Esophagus muscularis mucosa (tissue), 4 donors: ENCODE measurements around the gene UBAC2. TPM values are rescaled to one million over a fixed set of nuclear protein-coding genes. Genes with fewer than 3 reads are reported as not detected.

Experiments used
- DNase-seq: peaks from one replicate; pipeline ENCODE4 v3.0.0-alpha.2; 2017; ENCODE audit errors: extremely low spot score
- H3K27ac ChIP-seq, 4 donors: fragments of 200-600 bp; sonication (generic); replicated peaks in 1 of 4; 1 replicate in 3 of 4; 2 replicates in 1 of 4; pipeline ENCODE4 v1.5.1; 2016 to 2019; ENCODE audit warnings: mild to moderate bottlenecking in 1 of 4
- H3K27me3 ChIP-seq, 4 donors: fragments of 200-600 bp; sonication (generic); one replicate each; pipeline versions ENCODE4 v1.5.1 to v1.6.0; 2016 to 2019
- H3K36me3 ChIP-seq, 4 donors: fragments of 200-600 bp; sonication (generic); one replicate each; pipeline ENCODE4 v1.5.1; 2016 to 2019
- H3K4me1 ChIP-seq, 4 donors: fragments of 200-600 bp; sonication (generic); one replicate each; pipeline ENCODE4 v1.5.1; 2016 to 2019
- H3K4me3 ChIP-seq, 4 donors: fragments of 200-600 bp; sonication (generic); 1 replicate in 2 of 4; 2 replicates in 2 of 4; pipeline ENCODE4 v1.5.1; 2016 to 2019; ENCODE audit warnings: mild to moderate bottlenecking in 4 of 4, moderate library complexity in 1 of 4
- H3K9me3 ChIP-seq, 4 donors: fragments of 200-600 bp; sonication (generic); 1 replicate in 3 of 4; 2 replicates in 1 of 4; pipeline ENCODE4 v1.5.1; 2016 to 2019
- EP300 ChIP-seq: sonication (generic); formaldehyde crosslinking; IDR thresholded peaks from one replicate; pipeline ENCODE4 v1.6.1; 2017; ENCODE audit warnings: antibody characterized with exemption
- POLR2A ChIP-seq: fragments of 450-650 bp; IDR thresholded peaks from one replicate; pipeline ENCODE4 v1.6.1; 2017; ENCODE audit warnings: antibody characterized with exemption, moderate library complexity, mild to moderate bottlenecking, low read depth
- POLR2AphosphoS5 ChIP-seq, 2 donors: sonication (generic); formaldehyde crosslinking; IDR thresholded peaks; one replicate each; pipeline ENCODE4 v1.6.1; 2017; ENCODE audit warnings: antibody characterized with exemption in 2 of 2
- WGBS: methylation state at CpG from one replicate; pipeline ENCODE4 v1.1.5; 2018; 5-methylcytosine and 5-hydroxymethylcytosine counted together
- intact Hi-C: fragments of 100-400 bp; cut with DNase I; formaldehyde crosslinking; loops from one replicate; pipeline ENCODE4 v1.15.1; 2023
- total RNA-seq, 4 donors: library from RNA; depleted of rRNA; stranded (reverse); fragments of >200 nt; gene quantifications; one replicate each; pipeline versions ENCODE4 v1.1.0 to v1.2.1, GENCODE V29; 2016
- TF ChIP-seq, protein P1 (sequence below), 3 experiments: fragments of 200-600 bp in 2 of 3; fragments of 450-650 bp in 1 of 3; sonication (generic) in 2 of 3; IDR thresholded peaks; one replicate each; pipeline ENCODE4 v1.5.1; 2017 to 2019; ENCODE audit warnings: antibody characterized with exemption in 3 of 3, mild to moderate bottlenecking in 2 of 3, moderate library complexity in 1 of 3

The UBAC2 gene
- total RNA-seq, 4 donors from 2014 or later, result 42.6 to 62.1 (median 50.9) TPM

DNA sequence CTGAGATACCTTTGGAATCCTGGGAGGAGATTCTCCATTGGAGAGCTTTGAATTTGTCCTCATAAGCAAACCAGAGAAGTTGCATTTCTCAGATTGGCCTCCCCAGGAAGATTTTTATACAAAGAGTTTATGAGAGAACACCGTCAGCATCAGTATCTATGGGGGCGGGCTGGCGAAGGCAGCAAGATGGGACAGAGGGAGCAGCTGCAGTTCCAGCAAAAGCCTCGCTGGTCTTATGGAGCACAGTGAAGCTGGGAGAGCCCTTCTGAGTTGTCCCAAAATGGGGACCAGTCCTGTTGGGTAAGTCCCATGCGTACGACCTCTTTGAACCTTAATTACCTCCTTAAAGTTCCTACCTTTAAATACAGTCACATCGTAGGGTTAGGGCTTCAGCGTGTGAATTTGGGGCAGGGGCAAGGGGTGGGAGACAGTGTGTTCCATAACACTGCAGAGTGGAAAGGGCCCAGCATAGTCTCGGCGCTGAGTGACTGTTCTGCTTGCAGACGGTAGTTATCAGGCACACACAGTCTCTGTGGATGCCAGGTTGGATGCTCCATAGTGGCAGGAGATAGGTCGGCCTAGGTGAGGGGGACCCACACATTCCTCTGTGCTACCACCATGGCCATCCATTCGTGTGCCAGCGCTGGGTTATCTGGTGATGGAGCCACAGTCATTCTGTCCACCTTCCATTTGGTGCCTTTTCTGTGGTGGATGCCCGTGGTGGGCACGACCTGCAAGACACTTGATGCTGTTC lies 141.5 kb downstream of the UBAC2 start:
- no peak for DNase-seq
- no peaks in the 10 kb centered on the region for H3K9me3 ChIP-seq
- intact Hi-C loops, result no loop called here
- no peaks in the 10 kb centered on the region for H3K27me3 ChIP-seq
- TF ChIP-seq, protein P1, sequence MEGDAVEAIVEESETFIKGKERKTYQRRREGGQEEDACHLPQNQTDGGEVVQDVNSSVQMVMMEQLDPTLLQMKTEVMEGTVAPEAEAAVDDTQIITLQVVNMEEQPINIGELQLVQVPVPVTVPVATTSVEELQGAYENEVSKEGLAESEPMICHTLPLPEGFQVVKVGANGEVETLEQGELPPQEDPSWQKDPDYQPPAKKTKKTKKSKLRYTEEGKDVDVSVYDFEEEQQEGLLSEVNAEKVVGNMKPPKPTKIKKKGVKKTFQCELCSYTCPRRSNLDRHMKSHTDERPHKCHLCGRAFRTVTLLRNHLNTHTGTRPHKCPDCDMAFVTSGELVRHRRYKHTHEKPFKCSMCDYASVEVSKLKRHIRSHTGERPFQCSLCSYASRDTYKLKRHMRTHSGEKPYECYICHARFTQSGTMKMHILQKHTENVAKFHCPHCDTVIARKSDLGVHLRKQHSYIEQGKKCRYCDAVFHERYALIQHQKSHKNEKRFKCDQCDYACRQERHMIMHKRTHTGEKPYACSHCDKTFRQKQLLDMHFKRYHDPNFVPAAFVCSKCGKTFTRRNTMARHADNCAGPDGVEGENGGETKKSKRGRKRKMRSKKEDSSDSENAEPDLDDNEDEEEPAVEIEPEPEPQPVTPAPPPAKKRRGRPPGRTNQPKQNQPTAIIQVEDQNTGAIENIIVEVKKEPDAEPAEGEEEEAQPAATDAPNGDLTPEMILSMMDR (IDR thresholded peaks at IDR 0.05), result no peak
- TF ChIP-seq POLR2AphosphoS5 (IDR thresholded peaks at IDR 0.05) (no peak), POLR2A (no peak), EP300 (no peak)
- H3K27ac ChIP-seq, result no peak overlapping the region
- 93% methylated on average over 11 of the region's 16 CpGs for WGBS
- no peaks in the 10 kb centered on the region for H3K4me1 ChIP-seq
- H3K36me3 ChIP-seq, result peaks cover 0 to 63% (median 53%) of the 10 kb centered on the region in 4 donors
- H3K4me3 ChIP-seq, result no peak overlapping the region

GRCh38 chr13:99342723-99343315 lies 142.2 kb downstream of the UBAC2 start:
- Histone ChIP-seq H3K27ac (no peak overlapping the region), H3K9me3 (no peaks in the 10 kb centered on the region), H3K36me3 (peaks cover 0 to 70% (median 57%) of the 10 kb centered on the region in 4 donors), H3K4me1 (no peaks in the 10 kb centered on the region), H3K27me3 (no peaks in the 10 kb centered on the region), H3K4me3 (no peak overlapping the region)
- peak; percentile 78 for DNase-seq
- intact Hi-C loops, result no loop called here
- 63% methylated on average over 3 of the region's 10 CpGs for WGBS
- TF ChIP-seq EP300 (no peak), POLR2A (no peak), POLR2AphosphoS5 (IDR thresholded peaks at IDR 0.05) (no peak)
- TF ChIP-seq, protein P1 (IDR thresholded peaks at IDR 0.05), result no peak

DNA sequence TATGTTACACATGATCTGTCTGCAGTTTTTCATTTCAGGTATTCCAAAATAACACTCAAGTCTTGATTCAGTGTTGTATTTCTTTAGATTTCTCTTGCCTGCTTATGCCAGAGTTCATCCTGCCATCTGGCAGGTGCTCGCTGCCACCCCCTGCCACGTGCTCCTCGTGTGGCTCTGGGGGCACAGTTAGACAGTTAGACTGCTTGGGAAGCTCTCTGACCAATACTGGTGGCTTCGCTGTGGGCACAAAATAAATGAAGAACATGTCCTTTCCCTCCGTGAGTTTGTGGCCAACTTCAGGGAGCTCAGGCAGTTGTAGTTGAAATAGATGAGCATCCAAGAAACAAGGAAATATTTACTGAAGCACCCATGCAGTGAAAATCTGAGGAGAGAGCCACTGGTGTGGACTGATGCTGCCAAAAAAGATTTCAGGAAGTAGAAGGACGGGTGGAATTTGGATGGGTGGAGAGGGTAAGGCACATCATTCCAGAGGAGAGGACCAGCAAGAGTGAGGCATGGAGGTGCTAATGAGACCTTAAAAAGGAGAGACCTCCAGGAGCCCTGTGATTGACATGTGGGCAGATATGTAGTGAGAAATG lies 144.1 kb downstream of the UBAC2 start:
- no peaks in the 10 kb centered on the region for H3K9me3 ChIP-seq
- peaks cover 7 to 86% (median 75%) of the 10 kb centered on the region in 4 donors for H3K36me3 ChIP-seq
- no peaks in the 10 kb centered on the region for H3K4me1 ChIP-seq
- no peak overlapping the region for H3K4me3 ChIP-seq
- WGBS, result 90% methylated on average over 5 of the region's 6 CpGs
- intact Hi-C loops, result no loop called here
- peak; percentile 72 for DNase-seq
- TF ChIP-seq POLR2AphosphoS5 (IDR thresholded peaks at IDR 0.05) (no peak), POLR2A (no peak), EP300 (no peak)
- TF ChIP-seq, protein P1 (IDR thresholded peaks at IDR 0.05), result no peak
- H3K27me3 ChIP-seq, result no peaks in the 10 kb centered on the region
- no peak overlapping the region for H3K27ac ChIP-seq

DNA sequence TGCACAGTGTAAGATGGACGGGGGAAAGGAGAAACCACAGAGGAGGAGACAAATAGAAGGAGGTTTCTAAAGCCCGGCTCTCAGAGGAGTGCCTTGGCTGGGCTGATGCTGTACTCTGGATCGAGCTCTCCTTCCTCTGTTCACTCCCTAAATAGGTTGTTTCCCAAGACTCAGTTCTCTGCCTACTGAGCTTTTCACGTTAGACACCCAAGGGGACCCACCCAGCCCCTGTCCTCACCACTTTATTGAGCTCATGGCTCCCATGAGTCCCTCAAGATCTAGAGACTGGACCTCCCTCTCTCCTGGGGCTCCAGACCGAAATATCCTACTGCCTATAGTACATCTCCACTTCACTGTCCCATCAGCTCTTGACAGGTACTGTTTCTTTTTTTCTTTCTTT lies 144.7 kb downstream of the UBAC2 start:
- Histone ChIP-seq H3K36me3 (peaks cover 7 to 86% (median 73%) of the 10 kb centered on the region in 4 donors), H3K4me1 (no peaks in the 10 kb centered on the region), H3K27me3 (no peaks in the 10 kb centered on the region), H3K27ac (no peak overlapping the region), H3K9me3 (no peaks in the 10 kb centered on the region), H3K4me3 (no peak overlapping the region)
- 87% methylated on average over 5 of the region's 5 CpGs for WGBS
- intact Hi-C loops, result no loop called here
- DNase-seq, result peak; percentile 79
- TF ChIP-seq POLR2AphosphoS5 (IDR thresholded peaks at IDR 0.05) (no peak), EP300 (no peak)
- TF ChIP-seq, protein P1 (IDR thresholded peaks at IDR 0.05), result no peak
